ENCODE data around the gene KAZN.

Gene KAZN

GRCh38 chr1:14996133-14997050 lies 397.9 kb downstream of the KAZN start:
- DNase-seq, result no peak

- DNase-seq, result no peak
Measured at GRCh38 chr1:14997646-14998276, 399.3 kb downstream of the KAZN start.

- no peak for DNase-seq
Measured at GRCh38 chr1:14999441-14999840, 401.0 kb downstream of the KAZN start.

GRCh38 chr1:15000030-15000429 lies 401.5 kb downstream of the KAZN start:
- no peak for DNase-seq

- no peak for DNase-seq
Measured at GRCh38 chr1:15000671-15001070, 402.2 kb downstream of the KAZN start.

GRCh38 chr1:15001317-15001915 lies 402.9 kb downstream of the KAZN start:
- DNase-seq, result no peak

GRCh38 chr1:15002325-15002724 lies 403.8 kb downstream of the KAZN start:
- DNase-seq, result no peak

GRCh38 chr1:15004396-15004795 lies 405.9 kb downstream of the KAZN start:
- no peak for DNase-seq

GRCh38 chr1:15005116-15005515 lies 406.6 kb downstream of the KAZN start:
- DNase-seq, result no peak

GRCh38 chr1:15007368-15007767 lies 408.9 kb downstream of the KAZN start:
- DNase-seq, result no peak

GRCh38 chr1:15007842-15008241 lies 409.4 kb downstream of the KAZN start:
- no peak for DNase-seq

GRCh38 chr1:15008783-15009729 lies 410.6 kb downstream of the KAZN start:
- DNase-seq, result no peak

GRCh38 chr1:15011160-15011559 lies 412.7 kb downstream of the KAZN start:
- DNase-seq, result no peak

- DNase-seq, result no peak
Measured at GRCh38 chr1:15011661-15012060, 413.2 kb downstream of the KAZN start.

- DNase-seq, result no peak
Measured at GRCh38 chr1:15012822-15013221, 414.3 kb downstream of the KAZN start.

GRCh38 chr1:15013767-15014166 lies 415.3 kb downstream of the KAZN start:
- DNase-seq, result no peak

GRCh38 chr1:15014516-15014915 lies 416.0 kb downstream of the KAZN start:
- DNase-seq, result no peak

- no peak for DNase-seq
Measured at GRCh38 chr1:15016001-15016400, 417.5 kb downstream of the KAZN start.

GRCh38 chr1:15016526-15016925 lies 418.0 kb downstream of the KAZN start:
- DNase-seq, result no peak

GRCh38 chr1:15017120-15017519 lies 418.6 kb downstream of the KAZN start:
- DNase-seq, result no peak

GRCh38 chr1:15018767-15019166 lies 420.3 kb downstream of the KAZN start:
- DNase-seq, result no peak

- no peak for DNase-seq
Measured at GRCh38 chr1:15020943-15021745, 422.7 kb downstream of the KAZN start.

Measured in CD4-positive, alpha-beta T cell treated with Interleukin-6 for 4 hours (primary cell).